ENCODE results near the gene SARDH.

- TF ChIP-seq, protein P1, sequence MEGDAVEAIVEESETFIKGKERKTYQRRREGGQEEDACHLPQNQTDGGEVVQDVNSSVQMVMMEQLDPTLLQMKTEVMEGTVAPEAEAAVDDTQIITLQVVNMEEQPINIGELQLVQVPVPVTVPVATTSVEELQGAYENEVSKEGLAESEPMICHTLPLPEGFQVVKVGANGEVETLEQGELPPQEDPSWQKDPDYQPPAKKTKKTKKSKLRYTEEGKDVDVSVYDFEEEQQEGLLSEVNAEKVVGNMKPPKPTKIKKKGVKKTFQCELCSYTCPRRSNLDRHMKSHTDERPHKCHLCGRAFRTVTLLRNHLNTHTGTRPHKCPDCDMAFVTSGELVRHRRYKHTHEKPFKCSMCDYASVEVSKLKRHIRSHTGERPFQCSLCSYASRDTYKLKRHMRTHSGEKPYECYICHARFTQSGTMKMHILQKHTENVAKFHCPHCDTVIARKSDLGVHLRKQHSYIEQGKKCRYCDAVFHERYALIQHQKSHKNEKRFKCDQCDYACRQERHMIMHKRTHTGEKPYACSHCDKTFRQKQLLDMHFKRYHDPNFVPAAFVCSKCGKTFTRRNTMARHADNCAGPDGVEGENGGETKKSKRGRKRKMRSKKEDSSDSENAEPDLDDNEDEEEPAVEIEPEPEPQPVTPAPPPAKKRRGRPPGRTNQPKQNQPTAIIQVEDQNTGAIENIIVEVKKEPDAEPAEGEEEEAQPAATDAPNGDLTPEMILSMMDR (IDR thresholded peaks at IDR 0.05; ENCODE audit: low read depth, low read length) = no peak
- no peak for TF ChIP-seq MYC (IDR thresholded peaks at IDR 0.05; ENCODE audit: low read depth, low read length)
Observed at GRCh38 chr9:133742251-133742650, 4.1 kb upstream of the SARDH start.

All from NB4 (cell line).